T-helper 17 cell (primary cell): ENCODE results near the gene CTDSP2. TPM values are rescaled to one million over a fixed set of nuclear protein-coding genes. Genes with fewer than 3 reads are reported as not detected.

Source experiments
- ATAC-seq: fragments of 150-1000 bp; cut with Tn5 transposase; 2 replicates; pipeline ENCODE4 v1.10.0; 2021; ENCODE audit warnings: mild to moderate bottlenecking, moderate library complexity
- DNase-seq, 3 donors: peaks; one replicate each; pipeline versions ENCODE4 v3.0.0 to v3.0.0-alpha.2; 2020 to 2021
- H3K9me3 ChIP-seq: one replicate; pipeline ENCODE4 v1.7.0; 2013; ENCODE audit warnings: low read length, mild to moderate bottlenecking; ENCODE audit not compliant: control insufficient read depth, poor library complexity, severe bottlenecking
- H3K27ac Mint-ChIP-seq: one replicate; pipeline ENCODE4 v1.8.0; 2022; ENCODE audit warnings: mild to moderate bottlenecking, moderate library complexity, mixed read lengths
- H3K27me3 Mint-ChIP-seq: one replicate; pipeline ENCODE4 v1.8.0; 2022; ENCODE audit warnings: mixed read lengths
- H3K36me3 Mint-ChIP-seq: one replicate; pipeline ENCODE4 v1.8.0; 2022; ENCODE audit warnings: low read depth, mixed read lengths
- H3K4me1 Mint-ChIP-seq: one replicate; pipeline ENCODE4 v1.8.0; 2022; ENCODE audit warnings: mild to moderate bottlenecking, mixed read lengths
- H3K4me3 Mint-ChIP-seq: one replicate; pipeline ENCODE4 v1.8.0; 2022; ENCODE audit warnings: mild to moderate bottlenecking, moderate library complexity, mixed read lengths
- total RNA-seq, 4 donors: library from RNA in 2 of 4; stranded (reverse) in 2 of 4; gene quantifications; one replicate each; pipeline ENCODE4 v1.2.3 and lab custom pipeline; 2022 to 2026

Gene CTDSP2, protein sequence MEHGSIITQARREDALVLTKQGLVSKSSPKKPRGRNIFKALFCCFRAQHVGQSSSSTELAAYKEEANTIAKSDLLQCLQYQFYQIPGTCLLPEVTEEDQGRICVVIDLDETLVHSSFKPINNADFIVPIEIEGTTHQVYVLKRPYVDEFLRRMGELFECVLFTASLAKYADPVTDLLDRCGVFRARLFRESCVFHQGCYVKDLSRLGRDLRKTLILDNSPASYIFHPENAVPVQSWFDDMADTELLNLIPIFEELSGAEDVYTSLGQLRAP
- total RNA-seq = 100 to 1,000 TPM; 114 to 132 TPM
- total RNA-seq (lab: John Stamatoyannopoulos, UW) = 118 to 241 reads per million in 2 donors

DNA sequence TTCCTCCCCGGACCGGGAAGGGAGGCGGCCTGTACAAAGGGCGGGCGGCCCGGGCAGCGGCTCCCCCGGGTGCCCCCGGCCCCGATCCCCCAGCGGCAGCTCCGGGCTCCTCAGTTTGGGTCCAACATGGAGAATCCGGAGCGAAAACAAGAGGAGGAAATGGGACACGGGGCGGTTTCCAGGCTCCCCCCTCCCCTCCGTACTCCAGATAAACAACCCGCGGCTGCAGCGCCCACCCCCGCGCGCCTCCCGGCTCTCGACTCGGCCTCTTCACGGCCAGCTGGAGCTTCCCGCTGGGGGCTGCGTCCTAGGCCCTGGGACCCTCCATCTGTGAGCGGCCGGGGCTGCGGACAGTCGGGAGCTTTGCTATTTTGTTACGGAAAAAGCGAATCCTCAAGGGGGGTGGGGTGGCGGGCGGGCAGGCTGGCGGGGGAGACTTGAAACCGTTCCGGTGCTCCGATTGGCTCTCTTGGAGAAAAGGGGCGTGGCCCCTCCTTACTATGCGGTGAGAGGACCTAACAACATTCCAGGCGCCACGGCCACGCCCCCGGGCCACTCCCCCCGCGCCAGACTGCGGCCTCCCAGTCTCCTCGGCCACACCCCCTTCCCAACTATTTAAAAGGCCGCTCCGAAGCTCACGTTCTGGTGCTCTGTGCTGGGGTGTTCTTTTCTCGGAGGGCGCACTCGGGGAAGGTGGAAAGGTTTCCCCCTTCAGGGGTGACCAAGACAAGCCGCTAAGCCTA lies at the start of gene CTDSP2:
TSS of gene CTDSP2 (minus strand) at position 153 of the 743 bp plus-strand sequence. CDS start 294 bp downstream, outside the sequence.
- no peaks in the 10 kb centered on the region for H3K9me3 ChIP-seq
- DNase-seq (peak; percentile 62 to 90 (median 88)), ATAC-seq (peak; percentile 58)
- H3K36me3 Mint-ChIP-seq = no peaks in the 10 kb centered on the region
- peaks cover 5% of the 10 kb centered on the region for H3K27me3 Mint-ChIP-seq
- peak within 1 kb of the TSS; percentile 90 for H3K4me3 Mint-ChIP-seq
- H3K4me1 Mint-ChIP-seq = peaks cover 40% of the 10 kb centered on the region
- peak within 1 kb of the TSS; percentile 98 for H3K27ac Mint-ChIP-seq

DNA sequence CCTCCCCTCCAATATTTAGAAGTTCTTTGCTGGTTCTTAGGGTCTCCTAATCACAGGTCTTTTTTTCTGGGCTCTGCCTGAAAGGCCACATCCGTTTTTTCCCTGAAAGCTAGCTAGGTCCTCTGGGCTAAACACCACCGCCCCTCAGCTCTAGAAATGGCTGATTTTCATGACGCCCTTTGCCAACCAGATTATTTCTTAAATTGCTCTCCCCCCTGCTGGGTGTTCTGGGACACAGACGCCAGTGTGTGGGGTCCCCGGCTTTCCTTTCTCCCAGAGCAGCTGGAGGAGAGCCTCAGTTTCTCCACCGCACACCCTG lies 49.5 kb upstream of the CTDSP2 start:
- Mint-ChIP-seq H3K27ac (peak overlapping the region; percentile 100), H3K27me3 (peaks cover 7% of the 10 kb centered on the region), H3K4me3 (peak overlapping the region; percentile 79), H3K4me1 (peaks cover 56% of the 10 kb centered on the region), H3K36me3 (peaks cover 2% of the 10 kb centered on the region)
- ATAC-seq (no peak), DNase-seq (no peak)
- no peaks in the 10 kb centered on the region for H3K9me3 ChIP-seq

DNA sequence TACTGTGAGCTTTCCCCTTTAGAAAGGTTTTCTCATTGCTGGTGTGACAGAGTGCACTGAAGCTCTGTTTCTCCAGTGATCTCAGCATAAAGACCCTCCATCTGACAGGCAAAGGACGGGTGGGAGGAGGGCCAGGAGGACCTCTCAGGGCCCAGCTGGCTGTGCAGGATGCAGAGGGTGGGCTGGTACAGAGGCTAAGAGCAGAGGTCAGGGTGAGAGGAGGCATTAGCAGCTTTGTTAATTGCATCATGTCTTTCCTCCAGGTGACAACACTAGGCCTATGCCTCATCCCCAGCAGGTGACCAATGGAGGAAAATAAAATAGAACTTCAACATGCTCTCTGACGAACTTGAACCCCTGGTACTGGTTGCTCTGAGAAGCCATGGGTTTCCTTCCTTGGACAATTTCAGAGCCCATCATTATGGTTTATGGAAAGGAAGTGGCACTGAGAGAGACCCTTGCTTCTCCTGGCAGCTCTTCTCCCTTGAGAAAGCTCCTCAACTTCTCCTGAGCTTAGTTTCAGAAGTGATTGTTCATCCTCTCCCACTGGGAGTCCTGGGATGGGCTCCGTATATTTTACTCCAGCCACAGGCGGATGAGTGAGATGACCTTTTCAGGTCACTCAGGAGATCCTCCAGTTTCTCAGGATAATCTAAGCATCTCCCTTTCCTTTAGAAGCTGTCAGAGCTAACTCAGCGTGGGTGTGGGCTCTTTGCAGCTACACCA lies 49.0 kb upstream of the CTDSP2 start:
- H3K36me3 Mint-ChIP-seq = peaks cover 2% of the 10 kb centered on the region
- H3K27ac Mint-ChIP-seq = peak overlapping the region; percentile 100
- ATAC-seq (no peak), DNase-seq (no peak)
- no peaks in the 10 kb centered on the region for H3K9me3 ChIP-seq
- H3K27me3 Mint-ChIP-seq = peaks cover 7% of the 10 kb centered on the region
- peaks cover 56% of the 10 kb centered on the region for H3K4me1 Mint-ChIP-seq
- peak overlapping the region; percentile 79 for H3K4me3 Mint-ChIP-seq

DNA sequence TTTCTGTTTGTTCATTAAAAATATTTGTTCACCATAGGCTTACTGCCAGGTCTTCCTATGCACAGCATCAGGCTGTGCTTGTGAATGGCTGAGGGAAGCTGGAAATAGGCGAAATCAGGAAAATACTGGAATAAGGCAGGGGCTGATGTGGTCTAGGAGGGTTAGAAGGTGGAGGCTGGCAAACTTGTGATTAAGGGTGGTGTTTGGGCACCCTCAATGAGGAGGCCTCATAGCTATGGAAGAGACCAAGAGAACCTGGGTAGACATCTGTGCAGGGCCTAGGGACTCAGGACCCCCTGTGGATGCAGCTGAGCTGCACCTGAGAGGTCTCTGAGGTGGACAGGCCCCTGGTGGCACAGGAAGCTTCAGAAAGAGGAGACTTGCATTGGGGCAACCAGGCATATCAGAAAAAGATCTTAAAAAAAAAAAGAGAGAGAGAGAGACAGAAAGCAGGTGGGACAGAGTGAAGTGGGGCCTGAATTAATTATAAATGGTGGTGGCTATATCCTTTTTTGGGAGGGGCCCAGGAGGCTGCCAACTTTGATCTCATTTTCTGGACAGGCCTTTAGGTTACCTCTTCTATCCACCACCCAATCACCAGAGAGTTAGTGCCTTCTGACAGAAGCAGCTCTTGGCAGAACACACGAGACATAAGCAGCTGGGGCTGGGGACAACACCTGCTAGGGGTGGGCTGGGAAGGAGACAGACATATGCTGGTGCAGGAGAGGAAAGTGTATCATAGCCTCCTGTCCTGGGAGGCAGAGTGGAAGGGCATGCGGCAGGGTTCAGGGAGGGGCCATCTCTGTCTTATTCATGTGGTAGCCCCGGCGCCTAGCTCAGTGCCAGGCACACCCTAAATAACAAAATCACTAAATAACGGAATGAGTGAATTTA lies 48.1 kb upstream of the CTDSP2 start:
- H3K27me3 Mint-ChIP-seq = peaks cover 7% of the 10 kb centered on the region
- H3K36me3 Mint-ChIP-seq = peaks cover 2% of the 10 kb centered on the region
- peak overlapping the region; percentile 82 for H3K4me3 Mint-ChIP-seq
- H3K9me3 ChIP-seq = no peaks in the 10 kb centered on the region
- ATAC-seq (no peak), DNase-seq (no peak)
- H3K4me1 Mint-ChIP-seq = peaks cover 58% of the 10 kb centered on the region
- H3K27ac Mint-ChIP-seq = peak overlapping the region; percentile 100

DNA sequence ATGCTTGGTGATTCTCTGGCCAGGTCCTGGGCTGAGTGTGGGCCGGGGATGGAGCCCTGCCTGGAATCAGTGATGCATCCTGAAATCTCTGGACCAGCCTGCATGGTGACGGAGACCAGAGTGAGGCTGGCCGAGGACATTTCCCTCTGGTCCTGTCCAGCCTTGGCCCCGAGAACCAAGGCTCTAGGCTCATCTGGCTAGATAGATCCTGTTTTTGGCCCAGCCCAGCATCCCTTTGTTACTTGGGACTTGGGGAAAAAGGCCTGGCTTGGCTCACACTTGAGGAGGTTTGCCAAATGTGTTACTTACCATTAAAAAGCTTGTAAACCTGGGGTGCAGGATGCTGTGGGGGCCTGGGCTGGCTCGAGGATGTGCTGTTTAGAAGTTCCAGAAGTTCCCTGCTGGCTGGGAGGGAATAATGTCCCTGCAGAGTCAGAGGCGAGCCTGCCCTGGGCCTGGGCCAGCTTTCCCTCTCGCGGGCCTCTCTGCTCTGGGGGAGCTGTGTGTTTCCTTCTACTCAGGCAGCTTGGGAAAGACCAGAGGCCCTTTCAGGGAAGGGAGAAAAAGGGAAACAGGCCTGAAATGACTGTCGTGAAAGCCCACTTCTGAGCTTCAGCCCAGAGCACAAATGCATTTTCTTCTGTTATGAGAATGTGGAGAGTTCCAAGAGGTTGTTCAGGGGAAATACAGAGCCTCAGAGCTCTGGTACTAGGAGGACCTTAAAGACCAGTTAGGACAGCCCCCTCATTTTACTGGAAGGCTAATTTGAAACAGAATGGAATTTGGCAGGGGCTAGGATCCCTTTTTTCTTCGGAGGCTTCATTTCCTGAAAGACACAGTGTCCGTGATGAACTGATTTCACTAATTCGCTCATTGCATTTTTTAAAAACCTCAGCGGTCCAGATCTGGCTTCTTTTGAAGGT lies 47.2 kb upstream of the CTDSP2 start:
- H3K36me3 Mint-ChIP-seq = peaks cover 2% of the 10 kb centered on the region
- peak overlapping the region; percentile 82 for H3K4me3 Mint-ChIP-seq
- H3K9me3 ChIP-seq = no peaks in the 10 kb centered on the region
- peaks cover 7% of the 10 kb centered on the region for H3K27me3 Mint-ChIP-seq
- H3K4me1 Mint-ChIP-seq = peaks cover 50% of the 10 kb centered on the region
- no peak for ATAC-seq
- DNase-seq = no peak
- peak overlapping the region; percentile 100 for H3K27ac Mint-ChIP-seq

DNA sequence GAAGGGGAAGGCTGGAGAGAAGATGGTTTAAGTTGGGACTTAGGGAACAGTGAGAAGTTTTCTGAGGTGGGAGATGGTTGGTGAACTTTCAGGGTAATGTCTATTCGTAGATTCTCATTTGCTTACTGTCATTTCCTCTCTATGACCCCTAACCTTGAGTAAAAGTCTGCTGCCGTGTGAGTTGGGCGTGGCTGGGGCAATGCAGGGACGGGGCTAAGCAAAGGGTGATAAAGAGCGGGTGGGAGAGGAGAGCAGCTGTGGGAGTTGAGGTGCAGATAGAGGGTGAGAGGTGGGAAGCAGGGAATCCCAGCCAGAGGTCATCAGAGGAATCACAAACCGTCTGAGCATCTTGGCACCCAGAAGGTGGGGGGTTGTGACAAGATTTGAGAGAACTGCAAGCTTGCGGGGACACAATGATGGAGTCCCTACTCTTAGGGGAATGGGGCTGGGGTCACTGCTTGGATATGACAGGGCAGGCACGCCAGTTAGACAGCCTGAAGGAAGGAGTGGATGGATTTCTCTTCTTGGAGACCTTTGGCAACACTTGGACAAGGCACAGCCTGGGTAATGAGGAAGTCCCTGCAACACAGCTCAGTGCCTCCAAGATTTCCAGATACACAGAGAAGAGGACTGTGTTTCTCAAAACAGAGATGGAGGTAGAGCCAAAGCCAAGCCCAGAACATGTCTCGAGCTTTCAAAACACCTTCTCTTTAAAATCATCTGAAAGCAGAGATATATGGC lies 45.9 kb upstream of the CTDSP2 start:
- peaks cover 45% of the 10 kb centered on the region for H3K4me1 Mint-ChIP-seq
- DNase-seq (no peak), ATAC-seq (no peak)
- no peak overlapping the region for H3K4me3 Mint-ChIP-seq
- H3K9me3 ChIP-seq = no peaks in the 10 kb centered on the region
- no peak overlapping the region for H3K27ac Mint-ChIP-seq
- H3K36me3 Mint-ChIP-seq = peaks cover 2% of the 10 kb centered on the region
- H3K27me3 Mint-ChIP-seq = peaks cover 7% of the 10 kb centered on the region

DNA sequence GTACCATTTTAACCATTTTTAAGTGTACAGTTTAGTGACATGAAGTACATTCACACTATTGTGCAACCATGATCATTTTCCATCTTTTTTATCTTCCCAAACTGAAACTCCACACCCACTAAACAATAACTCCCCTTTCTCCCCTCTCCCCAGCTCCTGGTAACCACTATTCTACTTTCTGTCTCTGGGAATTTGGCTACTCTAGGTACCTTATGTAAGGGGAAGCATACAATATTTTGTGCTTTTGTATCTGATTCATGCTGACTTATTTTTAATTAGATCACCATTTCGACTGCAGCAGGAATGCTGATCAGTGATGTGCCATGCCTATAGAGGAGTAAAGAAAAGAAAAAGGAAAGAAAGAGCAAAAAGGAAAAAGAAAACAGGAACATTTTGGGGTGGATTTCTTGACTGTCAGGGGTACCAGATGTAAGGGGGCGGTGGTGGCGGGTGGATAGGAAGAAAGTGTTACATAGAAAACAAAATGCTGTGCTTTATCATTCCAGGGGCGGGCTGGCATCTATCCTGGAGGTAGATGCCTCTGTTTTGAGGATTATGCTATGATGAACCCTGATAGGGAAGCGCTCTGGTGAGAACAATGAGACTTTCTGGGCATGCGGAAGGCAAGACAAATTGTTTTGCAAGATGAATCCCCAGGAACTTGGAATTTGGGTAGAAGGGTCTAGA lies 45.2 kb upstream of the CTDSP2 start:
- H3K36me3 Mint-ChIP-seq = peaks cover 3% of the 10 kb centered on the region
- H3K27ac Mint-ChIP-seq = no peak overlapping the region
- H3K4me1 Mint-ChIP-seq = peaks cover 40% of the 10 kb centered on the region
- peaks cover 7% of the 10 kb centered on the region for H3K27me3 Mint-ChIP-seq
- no peak overlapping the region for H3K4me3 Mint-ChIP-seq
- ATAC-seq (no peak), DNase-seq (no peak)
- no peaks in the 10 kb centered on the region for H3K9me3 ChIP-seq

DNA sequence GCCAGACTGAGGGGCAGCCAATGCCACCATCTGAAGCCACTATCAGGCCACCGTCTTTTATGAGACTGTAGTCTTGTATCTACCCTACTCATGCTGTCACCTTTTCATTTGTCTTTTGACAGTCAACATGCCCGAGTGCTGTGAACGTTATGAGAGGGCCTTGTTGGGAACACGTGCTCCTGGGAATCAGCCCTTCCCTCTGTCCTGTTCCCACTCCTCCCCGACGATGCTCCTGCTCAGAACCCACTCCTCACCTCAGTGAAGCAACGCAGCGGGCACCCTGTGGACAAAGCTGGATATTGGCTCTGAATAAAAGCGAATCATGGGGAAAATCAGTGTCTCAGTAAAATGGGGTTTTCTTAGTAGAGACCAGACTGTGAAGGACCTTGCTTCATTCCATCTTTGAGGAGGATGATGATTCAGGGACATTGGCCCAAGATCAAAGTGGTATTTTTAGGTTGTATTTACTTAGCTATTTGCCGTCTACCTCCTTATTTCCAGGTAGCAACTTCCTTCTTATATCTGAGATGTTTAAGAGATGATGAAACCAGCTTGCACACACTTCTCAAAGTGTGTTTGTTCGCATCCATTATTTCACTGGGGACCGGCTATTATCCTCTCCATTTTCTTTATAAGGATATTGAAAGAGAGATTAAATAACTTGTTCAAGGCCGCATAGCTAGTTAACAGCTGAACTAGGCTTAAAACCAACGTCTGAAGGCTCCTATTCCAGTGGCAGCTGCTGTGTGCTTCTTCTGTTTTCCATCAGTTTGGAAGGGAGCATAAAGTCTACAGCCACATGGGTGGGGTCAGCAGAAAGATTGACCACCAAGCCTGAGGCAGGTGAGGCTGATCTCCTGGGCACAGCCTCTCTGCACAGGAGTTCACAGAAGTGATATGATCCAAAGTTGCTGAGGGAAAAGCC lies 43.9 kb upstream of the CTDSP2 start:
- Mint-ChIP-seq H3K36me3 (peaks cover 4% of the 10 kb centered on the region), H3K27me3 (peaks cover 7% of the 10 kb centered on the region), H3K4me3 (no peak overlapping the region), H3K4me1 (peaks cover 34% of the 10 kb centered on the region), H3K27ac (no peak overlapping the region)
- H3K9me3 ChIP-seq = peaks cover 3% of the 10 kb centered on the region
- ATAC-seq = no peak
- no peak for DNase-seq

DNA sequence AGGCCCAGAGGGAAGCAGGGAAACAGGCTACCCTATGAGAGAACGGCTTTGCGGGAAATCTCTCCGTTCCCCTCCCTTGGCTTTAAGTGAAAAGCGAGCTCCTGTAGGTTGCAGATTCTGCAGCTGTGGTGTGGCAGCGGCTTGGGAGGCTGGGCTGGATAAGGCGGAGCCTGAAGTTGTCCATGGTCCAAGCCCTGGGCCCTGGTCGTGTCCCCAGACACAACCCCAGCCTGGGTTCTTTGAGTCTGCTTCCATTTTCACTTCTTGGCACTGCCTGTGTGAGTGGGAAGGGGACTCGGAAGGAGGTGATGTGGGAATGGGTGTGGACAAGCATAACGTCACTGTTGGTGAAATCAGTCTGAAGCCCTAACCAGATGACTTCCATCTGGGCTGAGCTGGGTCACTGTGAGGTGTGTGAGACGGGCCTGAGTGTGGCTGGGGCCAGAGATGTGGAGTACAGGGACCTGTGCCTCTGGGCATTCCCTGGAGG lies 43.0 kb upstream of the CTDSP2 start:
- DNase-seq = no peak
- H3K27ac Mint-ChIP-seq = no peak overlapping the region
- H3K4me1 Mint-ChIP-seq = peaks cover 25% of the 10 kb centered on the region
- H3K4me3 Mint-ChIP-seq = no peak overlapping the region
- ATAC-seq = no peak
- H3K9me3 ChIP-seq = peaks cover 3% of the 10 kb centered on the region
- H3K27me3 Mint-ChIP-seq = peaks cover 7% of the 10 kb centered on the region
- peaks cover 4% of the 10 kb centered on the region for H3K36me3 Mint-ChIP-seq

DNA sequence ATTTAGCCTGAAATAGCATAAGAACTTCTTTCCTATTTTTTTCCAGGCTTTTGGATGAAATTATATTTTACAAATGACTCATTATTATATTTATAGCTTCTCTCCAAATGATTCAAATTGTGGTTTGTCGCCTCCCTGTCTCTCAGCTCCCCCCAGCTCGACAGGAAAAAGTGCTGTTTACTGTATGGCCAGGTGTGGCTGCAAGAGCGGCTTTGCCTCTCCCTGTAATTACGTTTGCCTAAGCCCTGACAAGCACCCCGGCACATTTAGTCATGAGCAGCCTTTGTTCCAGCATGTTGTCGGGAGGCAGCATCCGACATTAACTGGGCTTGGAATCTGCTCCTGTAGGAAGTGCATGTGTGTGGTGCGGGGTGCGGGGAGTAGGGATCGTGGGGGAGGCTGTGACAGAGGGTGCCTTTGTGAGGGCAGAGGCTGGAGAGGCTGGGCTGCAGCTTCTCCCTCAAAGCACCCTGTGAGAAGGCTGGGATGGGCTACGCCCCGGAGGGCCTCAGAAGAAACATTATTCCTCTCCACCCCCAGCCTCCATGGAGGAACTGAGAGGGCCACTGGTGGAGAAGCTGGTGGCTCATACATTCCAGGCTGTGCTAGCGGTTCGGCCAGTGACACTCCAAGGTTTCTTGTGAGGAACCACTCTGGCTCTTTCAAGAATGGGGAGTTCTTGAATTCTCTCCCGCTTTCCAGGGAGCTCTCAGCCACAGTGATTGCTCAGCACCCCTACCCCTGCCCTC lies 42.1 kb upstream of the CTDSP2 start:
- DNase-seq (no peak), ATAC-seq (peak; percentile 63)
- H3K4me1 Mint-ChIP-seq = peaks cover 21% of the 10 kb centered on the region
- no peak overlapping the region for H3K27ac Mint-ChIP-seq
- peaks cover 3% of the 10 kb centered on the region for H3K9me3 ChIP-seq
- peaks cover 4% of the 10 kb centered on the region for H3K36me3 Mint-ChIP-seq
- peaks cover 7% of the 10 kb centered on the region for H3K27me3 Mint-ChIP-seq
- no peak overlapping the region for H3K4me3 Mint-ChIP-seq
